ENCODE data around the gene SLC49A3. TPM values are rescaled to one million over a fixed set of nuclear protein-coding genes. Genes with fewer than 3 reads are reported as not detected.
A peak's percentile ranks its signal among the peaks of the same experiment; 100 is the strongest.

The SLC49A3 gene
- total and polyA plus RNA-seq, 2 of the 13 experiments (the other 11 are each of a cell fraction or from before 2014, with no cell fraction given): 0.07 to 0.17 TPM

- no peak for TF ChIP-seq GMEB2 (CRISPR knock-in tag; IDR thresholded peaks at IDR 0.05; ENCODE audit: low read depth)
- no peak for TF ChIP-seq TERF1 (CRISPR knock-in tag; IDR thresholded peaks at IDR 0.05)
- TF ChIP-seq TRAFD1 (CRISPR knock-in tag; IDR thresholded peaks at IDR 0.05; ENCODE audit: borderline replicate concordance): no peak
- TF ChIP-seq ZNF318 (CRISPR knock-in tag; IDR thresholded peaks at IDR 0.05): peak; percentile 51; the same call in 1 of the 2 replicates
- TF ChIP-seq CHD4 (IDR thresholded peaks at IDR 0.05; ENCODE audit: borderline replicate concordance, low read length): 0 out of 2 replicates have a peak, but pooled peaks have one; percentile 42
- TF ChIP-seq MED1 (CRISPR knock-in tag; IDR thresholded peaks at IDR 0.05): no peak; the same call in 1 of the 2 replicates
- TF ChIP-seq HBP1 (CRISPR knock-in tag; IDR thresholded peaks at IDR 0.05; ENCODE audit: low read depth): no peak; the same call in 1 of the 2 replicates
- TF ChIP-seq HMG20B (CRISPR knock-in tag; conservative IDR thresholded peaks at IDR 0.05): no peak; the same call in 1 of the 2 replicates
- TF ChIP-seq GABPB1 (CRISPR knock-in tag; IDR thresholded peaks at IDR 0.05): peak; percentile 95
- no peak for TF ChIP-seq SUZ12 (IDR thresholded peaks at IDR 0.05; ENCODE audit: low read depth, low read length)
- peak; percentile 39; the same call in 1 of the 2 replicates for TF ChIP-seq NR0B2 (CRISPR knock-in tag; IDR thresholded peaks at IDR 0.05)
Observed at GRCh38 chr4:674172-675035, 14.5 kb downstream of the SLC49A3 start, which contains the start of the genes ATP5ME and MYL5 (continued).
